ENCODE measurements around the gene TMEM132A. TPM values are rescaled to one million over a fixed set of nuclear protein-coding genes. Genes with fewer than 3 reads are reported as not detected.

The TMEM132A gene
- total RNA-seq, 6 experiments from 2014 or later: 0.76 to 4.2 (median 1.7) TPM

GRCh38 chr11:60887556-60887955 is 36.7 kb upstream of the TMEM132A start:
- intact Hi-C loops (cut with DNase I): no loop called here
- DNase-seq: no peak
- WGBS (ENCODE audit: insufficient coverage, low coverage, low lambda C conversion rate, missing lambda C conversion rate): 40% methylated on average over 1 of the region's 5 CpGs
- no peak for TF ChIP-seq POLR2A (IDR thresholded peaks at IDR 0.05)
- peak; percentile 47 to 54 (median 50) for TF ChIP-seq CTCF (IDR thresholded peaks at IDR 0.05)
- no peaks in the 10 kb centered on the region for H3K4me1 ChIP-seq
- no peaks in the 10 kb centered on the region for H3K27me3 ChIP-seq
- no peak overlapping the region for H3K27ac ChIP-seq
- H3K36me3 ChIP-seq: peaks cover 0 to 6% (median 0%) of the 10 kb centered on the region in 4 donors
- peak; percentile 84 to 95 (median 94) for ATAC-seq
- no peak overlapping the region for H3K4me3 ChIP-seq
- no peaks in the 10 kb centered on the region for H3K9me3 ChIP-seq

GRCh38 chr11:60889869-60890311 is 34.4 kb upstream of the TMEM132A start:
- 57% methylated on average over 6 of the region's 6 CpGs for WGBS (ENCODE audit: insufficient coverage, low coverage, low lambda C conversion rate, missing lambda C conversion rate)
- H3K36me3 ChIP-seq: peaks cover 0 to 25% (median 4%) of the 10 kb centered on the region in 4 donors
- DNase-seq: no peak
- no peaks in the 10 kb centered on the region for H3K4me1 ChIP-seq
- no peak overlapping the region for H3K4me3 ChIP-seq
- no peaks in the 10 kb centered on the region for H3K9me3 ChIP-seq
- no peak overlapping the region for H3K27ac ChIP-seq
- no peak for TF ChIP-seq CTCF (IDR thresholded peaks at IDR 0.05)
- no peak for TF ChIP-seq POLR2A (IDR thresholded peaks at IDR 0.05)
- H3K27me3 ChIP-seq: no peaks in the 10 kb centered on the region
- ATAC-seq: peak in 1 of 4 donors; percentile 21
- intact Hi-C loops (cut with DNase I): no loop called here

- ATAC-seq (peak in 1 of 4 donors; percentile 12), DNase-seq (no peak)
- WGBS (ENCODE audit: insufficient coverage, low coverage, low lambda C conversion rate, missing lambda C conversion rate): 43% methylated on average over 4 of the region's 5 CpGs
- no peak for TF ChIP-seq POLR2A (IDR thresholded peaks at IDR 0.05)
- TF ChIP-seq CTCF (IDR thresholded peaks at IDR 0.05): no peak
- intact Hi-C loops (cut with DNase I): no loop called here
- no peak overlapping the region for H3K27ac ChIP-seq
- H3K36me3 ChIP-seq: peaks cover 0 to 33% (median 8%) of the 10 kb centered on the region in 4 donors
- H3K9me3 ChIP-seq: no peaks in the 10 kb centered on the region
- H3K27me3 ChIP-seq: no peaks in the 10 kb centered on the region
- H3K4me3 ChIP-seq: no peak overlapping the region
- no peaks in the 10 kb centered on the region for H3K4me1 ChIP-seq
These were observed 33.6 kb upstream of the TMEM132A start for GRCh38 chr11:60890696-60891095.

- H3K4me1 ChIP-seq: no peaks in the 10 kb centered on the region
- H3K27me3 ChIP-seq: no peaks in the 10 kb centered on the region
- no peak for TF ChIP-seq POLR2A (IDR thresholded peaks at IDR 0.05)
- TF ChIP-seq CTCF (IDR thresholded peaks at IDR 0.05): no peak
- no peak overlapping the region for H3K27ac ChIP-seq
- ATAC-seq (peak in 3 of 4 donors; percentile 20 to 41 (median 30)), DNase-seq (no peak)
- intact Hi-C loops (cut with DNase I): no loop called here
- peaks cover 0 to 38% (median 10%) of the 10 kb centered on the region in 4 donors for H3K36me3 ChIP-seq
- no peaks in the 10 kb centered on the region for H3K9me3 ChIP-seq
- no peak overlapping the region for H3K4me3 ChIP-seq
- WGBS (ENCODE audit: insufficient coverage, low coverage, low lambda C conversion rate, missing lambda C conversion rate): 80% methylated on average over 2 of the region's 7 CpGs
These were observed 33.0 kb upstream of the TMEM132A start for GRCh38 chr11:60891103-60891741.
